Measurements from ENCODE around the gene PRRC2B.

PRRC2B gene

DNA sequence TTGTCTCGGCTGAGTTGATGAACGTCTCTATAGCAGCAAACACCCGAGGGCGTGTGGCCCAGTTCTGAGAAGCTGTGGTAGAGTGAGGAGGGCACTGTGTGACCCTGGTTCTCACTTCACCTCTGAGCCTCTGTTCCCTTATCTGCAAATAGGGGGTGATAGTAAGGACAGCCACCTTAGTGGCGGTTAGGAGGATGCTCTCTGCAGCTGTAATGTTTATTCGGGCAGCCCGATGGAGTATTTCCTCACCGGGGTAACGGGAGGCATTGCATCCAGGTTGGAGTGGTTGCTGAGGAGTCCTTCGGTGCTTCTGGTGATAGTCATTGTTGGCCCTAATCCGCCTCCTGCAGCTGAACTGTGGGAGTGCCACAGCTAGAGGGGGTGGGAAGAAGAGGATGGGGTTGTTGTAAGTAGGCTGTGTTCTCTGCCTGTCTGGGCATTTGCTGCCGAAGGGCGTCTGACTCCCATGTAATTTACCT is 13.9 kb downstream of the PRRC2B start:
- Histone ChIP-seq H3K9me3 (ENCODE audit: control insufficient read depth, low read length) (no peaks in the 10 kb centered on the region), H3K36me3 (ENCODE audit: control insufficient read depth, insufficient read depth, low read length) (no peaks in the 10 kb centered on the region), H3K4me1 (ENCODE audit: control insufficient read depth, insufficient read depth, low read length) (peaks cover 54% of the 10 kb centered on the region), H3K27me3 (ENCODE audit: control insufficient read depth, insufficient read depth, low read length, poor library complexity, severe bottlenecking) (no peaks in the 10 kb centered on the region), H3K4me3 (ENCODE audit: insufficient read depth, low read depth, low read length) (peak overlapping the region; percentile 8), H3K27ac (ENCODE audit: insufficient read depth, low read depth, low read length, poor library complexity, severe bottlenecking) (peak overlapping the region; percentile 85)
- 16 to 20% methylated on average over 13 of the region's 13 CpGs for WGBS, 2 experiments

- H3K4me1 ChIP-seq (ENCODE audit: control insufficient read depth, insufficient read depth, low read length) = peaks cover 38% of the 10 kb centered on the region
- no peak overlapping the region for H3K4me3 ChIP-seq (ENCODE audit: insufficient read depth, low read depth, low read length)
These were observed 15.6 kb downstream of the PRRC2B start for GRCh38 chr9:131409458-131409992.

GRCh38 chr9:131410044-131410491 is 16.2 kb downstream of the PRRC2B start:
- Histone ChIP-seq H3K4me3 (ENCODE audit: insufficient read depth, low read depth, low read length) (no peak overlapping the region), H3K36me3 (ENCODE audit: control insufficient read depth, insufficient read depth, low read length) (peaks cover 15% of the 10 kb centered on the region), H3K4me1 (ENCODE audit: control insufficient read depth, insufficient read depth, low read length) (peaks cover 33% of the 10 kb centered on the region), H3K27me3 (ENCODE audit: control insufficient read depth, insufficient read depth, low read length, poor library complexity, severe bottlenecking) (no peaks in the 10 kb centered on the region), H3K27ac (ENCODE audit: insufficient read depth, low read depth, low read length, poor library complexity, severe bottlenecking) (no peak overlapping the region), H3K9me3 (ENCODE audit: control insufficient read depth, low read length) (no peaks in the 10 kb centered on the region)
- 88 to 93% methylated on average over 7 of the region's 7 CpGs for WGBS, 2 experiments

More at GRCh38 chr9:131409458-131409992, 15.6 kb downstream of the PRRC2B start:
- no peaks in the 10 kb centered on the region for H3K9me3 ChIP-seq (ENCODE audit: control insufficient read depth, low read length)
- peaks cover 13% of the 10 kb centered on the region for H3K36me3 ChIP-seq (ENCODE audit: control insufficient read depth, insufficient read depth, low read length)
- H3K27me3 ChIP-seq (ENCODE audit: control insufficient read depth, insufficient read depth, low read length, poor library complexity, severe bottlenecking) = no peaks in the 10 kb centered on the region
- WGBS, 2 experiments = 88 to 89% methylated on average over 7 of the region's 7 CpGs
- H3K27ac ChIP-seq (ENCODE audit: insufficient read depth, low read depth, low read length, poor library complexity, severe bottlenecking) = no peak overlapping the region

- H3K36me3 ChIP-seq (ENCODE audit: control insufficient read depth, insufficient read depth, low read length) = peaks cover 15% of the 10 kb centered on the region
- no peak overlapping the region for H3K4me3 ChIP-seq (ENCODE audit: insufficient read depth, low read depth, low read length)
- H3K27me3 ChIP-seq (ENCODE audit: control insufficient read depth, insufficient read depth, low read length, poor library complexity, severe bottlenecking) = no peaks in the 10 kb centered on the region
- WGBS, 2 experiments = 95 to 96% methylated on average over 15 of the region's 15 CpGs
- H3K4me1 ChIP-seq (ENCODE audit: control insufficient read depth, insufficient read depth, low read length) = peaks cover 21% of the 10 kb centered on the region
- H3K27ac ChIP-seq (ENCODE audit: insufficient read depth, low read depth, low read length, poor library complexity, severe bottlenecking) = no peak overlapping the region
- no peaks in the 10 kb centered on the region for H3K9me3 ChIP-seq (ENCODE audit: control insufficient read depth, low read length)
These were observed 18.1 kb downstream of the PRRC2B start for GRCh38 chr9:131411719-131412681.

- H3K4me3 ChIP-seq (ENCODE audit: insufficient read depth, low read depth, low read length) = no peak overlapping the region
- 97 to 98% methylated on average over 3 to 4 of the region's 4 CpGs for WGBS, 2 experiments
- peaks cover 49% of the 10 kb centered on the region for H3K4me1 ChIP-seq (ENCODE audit: control insufficient read depth, insufficient read depth, low read length)
- no peaks in the 10 kb centered on the region for H3K9me3 ChIP-seq (ENCODE audit: control insufficient read depth, low read length)
- H3K36me3 ChIP-seq (ENCODE audit: control insufficient read depth, insufficient read depth, low read length) = peaks cover 15% of the 10 kb centered on the region
- no peaks in the 10 kb centered on the region for H3K27me3 ChIP-seq (ENCODE audit: control insufficient read depth, insufficient read depth, low read length, poor library complexity, severe bottlenecking)
- no peak overlapping the region for H3K27ac ChIP-seq (ENCODE audit: insufficient read depth, low read depth, low read length, poor library complexity, severe bottlenecking)
These were observed 22.6 kb downstream of the PRRC2B start for GRCh38 chr9:131416509-131416908.

GRCh38 chr9:131417264-131418142 is 23.6 kb downstream of the PRRC2B start:
- H3K27ac ChIP-seq (ENCODE audit: insufficient read depth, low read depth, low read length, poor library complexity, severe bottlenecking) = peak overlapping the region; percentile 48
- no peaks in the 10 kb centered on the region for H3K9me3 ChIP-seq (ENCODE audit: control insufficient read depth, low read length)
- no peak overlapping the region for H3K4me3 ChIP-seq (ENCODE audit: insufficient read depth, low read depth, low read length)
- H3K27me3 ChIP-seq (ENCODE audit: control insufficient read depth, insufficient read depth, low read length, poor library complexity, severe bottlenecking) = no peaks in the 10 kb centered on the region
- H3K4me1 ChIP-seq (ENCODE audit: control insufficient read depth, insufficient read depth, low read length) = peaks cover 57% of the 10 kb centered on the region
- peaks cover 15% of the 10 kb centered on the region for H3K36me3 ChIP-seq (ENCODE audit: control insufficient read depth, insufficient read depth, low read length)
- WGBS, 2 experiments = 87 to 88% methylated on average over 12 to 13 of the region's 13 CpGs

- H3K4me3 ChIP-seq (ENCODE audit: insufficient read depth, low read depth, low read length) = no peak overlapping the region
- H3K4me1 ChIP-seq (ENCODE audit: control insufficient read depth, insufficient read depth, low read length) = peaks cover 66% of the 10 kb centered on the region
These were observed 24.5 kb downstream of the PRRC2B start for GRCh38 chr9:131418143-131419025.

DNA sequence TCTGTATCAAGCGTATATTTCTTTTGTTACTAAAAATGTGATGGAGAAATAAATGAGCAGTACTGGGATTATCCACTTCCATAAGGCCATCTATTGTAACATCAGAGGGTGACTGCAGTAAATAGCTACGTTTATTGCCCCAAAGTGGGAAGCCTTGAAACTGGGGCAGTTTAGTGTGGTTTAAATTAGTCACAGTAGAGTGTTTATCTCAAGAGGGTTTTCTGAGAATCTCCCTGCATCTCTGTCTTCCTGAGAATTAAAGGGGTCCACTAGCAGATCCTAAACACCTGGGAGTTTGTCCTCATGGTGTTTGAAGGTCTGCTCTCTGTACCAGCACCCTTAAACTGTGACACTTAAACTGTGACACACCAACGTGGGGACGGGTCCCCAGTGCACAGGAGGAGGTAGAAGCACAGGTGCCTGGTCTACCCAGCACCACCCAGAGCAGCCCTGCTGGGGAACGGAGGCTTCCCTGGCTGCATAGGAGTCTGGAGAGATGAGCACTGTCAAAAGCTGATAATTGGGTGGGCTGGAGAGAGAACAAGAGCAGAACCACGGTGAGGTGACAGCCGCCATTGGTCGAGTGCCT is 25.2 kb downstream of the PRRC2B start:
- Histone ChIP-seq H3K27me3 (ENCODE audit: control insufficient read depth, insufficient read depth, low read length, poor library complexity, severe bottlenecking) (no peaks in the 10 kb centered on the region), H3K4me3 (ENCODE audit: insufficient read depth, low read depth, low read length) (no peak overlapping the region), H3K27ac (ENCODE audit: insufficient read depth, low read depth, low read length, poor library complexity, severe bottlenecking) (no peak overlapping the region), H3K9me3 (ENCODE audit: control insufficient read depth, low read length) (no peaks in the 10 kb centered on the region), H3K4me1 (ENCODE audit: control insufficient read depth, insufficient read depth, low read length) (peaks cover 72% of the 10 kb centered on the region), H3K36me3 (ENCODE audit: control insufficient read depth, insufficient read depth, low read length) (peaks cover 7% of the 10 kb centered on the region)
- WGBS, 2 experiments = 79 to 85% methylated on average over 8 of the region's 8 CpGs

More at GRCh38 chr9:131418143-131419025, 24.5 kb downstream of the PRRC2B start:
- H3K27me3 ChIP-seq (ENCODE audit: control insufficient read depth, insufficient read depth, low read length, poor library complexity, severe bottlenecking) = no peaks in the 10 kb centered on the region
- peak overlapping the region; percentile 48 for H3K27ac ChIP-seq (ENCODE audit: insufficient read depth, low read depth, low read length, poor library complexity, severe bottlenecking)
- WGBS, 2 experiments = 61 to 71% methylated on average over 7 of the region's 7 CpGs
- H3K36me3 ChIP-seq (ENCODE audit: control insufficient read depth, insufficient read depth, low read length) = peaks cover 11% of the 10 kb centered on the region
- H3K9me3 ChIP-seq (ENCODE audit: control insufficient read depth, low read length) = no peaks in the 10 kb centered on the region

DNA sequence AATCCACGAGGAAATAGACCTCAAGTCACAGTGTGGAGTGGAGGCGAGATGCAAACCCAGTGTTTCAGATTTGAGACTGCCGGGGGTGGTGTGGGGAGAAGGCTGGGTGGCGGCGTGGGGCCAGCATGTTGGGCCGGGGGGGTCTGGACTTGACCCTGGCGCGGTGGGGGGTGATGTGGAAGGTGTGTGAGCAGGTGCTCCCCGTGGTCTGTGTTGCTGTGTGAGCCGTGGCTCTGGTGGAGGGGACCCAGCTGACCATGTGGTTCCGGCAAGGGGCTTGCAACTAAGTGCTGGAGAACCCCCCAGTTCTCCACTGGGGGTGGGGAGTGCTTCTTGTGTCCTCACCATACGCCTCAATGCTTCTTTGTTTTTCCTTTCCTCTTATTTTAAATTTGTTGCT is 25.8 kb downstream of the PRRC2B start:
- no peak overlapping the region for H3K4me3 ChIP-seq (ENCODE audit: insufficient read depth, low read depth, low read length)
- 91 to 93% methylated on average over 12 of the region's 12 CpGs for WGBS, 2 experiments
- no peaks in the 10 kb centered on the region for H3K9me3 ChIP-seq (ENCODE audit: control insufficient read depth, low read length)
- no peaks in the 10 kb centered on the region for H3K27me3 ChIP-seq (ENCODE audit: control insufficient read depth, insufficient read depth, low read length, poor library complexity, severe bottlenecking)
- H3K4me1 ChIP-seq (ENCODE audit: control insufficient read depth, insufficient read depth, low read length) = peaks cover 72% of the 10 kb centered on the region
- H3K27ac ChIP-seq (ENCODE audit: insufficient read depth, low read depth, low read length, poor library complexity, severe bottlenecking) = no peak overlapping the region
- peaks cover under 1% of the 10 kb centered on the region for H3K36me3 ChIP-seq (ENCODE audit: control insufficient read depth, insufficient read depth, low read length)

Measured in ectodermal cell (in vitro differentiated cells).